Panc1 (cell line): ENCODE data around the gene ABCF3.

Experiments used
- POLR2AphosphoS5 ChIP-seq: IDR thresholded peaks from 2 replicates; pipeline ENCODE4 v1.6.1; 2012; ENCODE audit warnings: mild to moderate bottlenecking, low read depth, low read length, moderate library complexity
- TF ChIP-seq, protein P1 (sequence below): fragments of 450-650 bp; IDR thresholded peaks from 2 replicates; pipeline ENCODE4 v1.5.1; 2017; ENCODE audit warnings: mild to moderate bottlenecking

GRCh38 chr3:184239221-184239620 is 53.2 kb downstream of the ABCF3 start:
- TF ChIP-seq, protein P1, sequence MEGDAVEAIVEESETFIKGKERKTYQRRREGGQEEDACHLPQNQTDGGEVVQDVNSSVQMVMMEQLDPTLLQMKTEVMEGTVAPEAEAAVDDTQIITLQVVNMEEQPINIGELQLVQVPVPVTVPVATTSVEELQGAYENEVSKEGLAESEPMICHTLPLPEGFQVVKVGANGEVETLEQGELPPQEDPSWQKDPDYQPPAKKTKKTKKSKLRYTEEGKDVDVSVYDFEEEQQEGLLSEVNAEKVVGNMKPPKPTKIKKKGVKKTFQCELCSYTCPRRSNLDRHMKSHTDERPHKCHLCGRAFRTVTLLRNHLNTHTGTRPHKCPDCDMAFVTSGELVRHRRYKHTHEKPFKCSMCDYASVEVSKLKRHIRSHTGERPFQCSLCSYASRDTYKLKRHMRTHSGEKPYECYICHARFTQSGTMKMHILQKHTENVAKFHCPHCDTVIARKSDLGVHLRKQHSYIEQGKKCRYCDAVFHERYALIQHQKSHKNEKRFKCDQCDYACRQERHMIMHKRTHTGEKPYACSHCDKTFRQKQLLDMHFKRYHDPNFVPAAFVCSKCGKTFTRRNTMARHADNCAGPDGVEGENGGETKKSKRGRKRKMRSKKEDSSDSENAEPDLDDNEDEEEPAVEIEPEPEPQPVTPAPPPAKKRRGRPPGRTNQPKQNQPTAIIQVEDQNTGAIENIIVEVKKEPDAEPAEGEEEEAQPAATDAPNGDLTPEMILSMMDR = no peak
- TF ChIP-seq POLR2AphosphoS5 = no peak
